NCI-H82 treated with DMSO at 0.1 percent for 48 hours (cell line): ENCODE data around the gene AMBP.
"Not testable (repeated sequence)": the region's sequence is repeated elsewhere in the genome, so short reads cannot be mapped to it uniquely, and the experiment has no call there.

Source experiments
- DNase-seq: peaks from one replicate; lab custom pipeline; 2025; ENCODE audit not compliant: unreplicated experiment; lab: John Stamatoyannopoulos, UW

The AMBP gene

GRCh38 chr9:114053246-114054005, 24.7 kb downstream of the AMBP start:
- no peak for DNase-seq

- DNase-seq: no peak
Measured at GRCh38 chr9:114051706-114052105, 26.4 kb downstream of the AMBP start.

- no peak for DNase-seq
Measured at GRCh38 chr9:114051281-114051680, 26.8 kb downstream of the AMBP start.

GRCh38 chr9:114050646-114051045, 27.5 kb downstream of the AMBP start:
- no peak for DNase-seq

GRCh38 chr9:114050226-114050568, 27.9 kb downstream of the AMBP start:
- DNase-seq: no peak

- no peak for DNase-seq
Measured at GRCh38 chr9:114049441-114050225, 28.5 kb downstream of the AMBP start.

- DNase-seq: no peak
Measured at GRCh38 chr9:114048533-114049415, 29.3 kb downstream of the AMBP start.

- DNase-seq: no peak
Measured at GRCh38 chr9:114047717-114048116, 30.4 kb downstream of the AMBP start.

GRCh38 chr9:114046875-114047274, 31.2 kb downstream of the AMBP start:
- no peak for DNase-seq

- no peak for DNase-seq
Measured at GRCh38 chr9:114046237-114046755, 31.8 kb downstream of the AMBP start.

- DNase-seq: not testable (repeated sequence)
Measured at GRCh38 chr9:114043660-114044059, 34.4 kb downstream of the AMBP start.

GRCh38 chr9:114039484-114039883, 38.6 kb downstream of the AMBP start:
- no peak for DNase-seq

- no peak for DNase-seq
Measured at GRCh38 chr9:114038724-114039313, 39.3 kb downstream of the AMBP start.

GRCh38 chr9:114037961-114038723, 40.0 kb downstream of the AMBP start:
- peak; percentile 98 for DNase-seq

- DNase-seq: no peak
Measured at GRCh38 chr9:114037249-114037648, 40.9 kb downstream of the AMBP start.

- no peak for DNase-seq
Measured at GRCh38 chr9:114035845-114036801, 42.0 kb downstream of the AMBP start.

- DNase-seq: no peak
Measured at GRCh38 chr9:114035221-114035844, 42.8 kb downstream of the AMBP start.

- no peak for DNase-seq
Measured at GRCh38 chr9:114034661-114035062, 43.4 kb downstream of the AMBP start.

GRCh38 chr9:114034196-114034595, 43.9 kb downstream of the AMBP start:
- no peak for DNase-seq
